ENCODE data around the gene DPP6.

Gene DPP6

GRCh38 chr7:154231732-154232131, 179.5 kb downstream of the DPP6 start:
- DNase-seq = no peak

- DNase-seq = no peak
These were observed 180.5 kb downstream of the DPP6 start for GRCh38 chr7:154232700-154233099.

- no peak for DNase-seq
These were observed 189.8 kb downstream of the DPP6 start for GRCh38 chr7:154241988-154242387.

DNA sequence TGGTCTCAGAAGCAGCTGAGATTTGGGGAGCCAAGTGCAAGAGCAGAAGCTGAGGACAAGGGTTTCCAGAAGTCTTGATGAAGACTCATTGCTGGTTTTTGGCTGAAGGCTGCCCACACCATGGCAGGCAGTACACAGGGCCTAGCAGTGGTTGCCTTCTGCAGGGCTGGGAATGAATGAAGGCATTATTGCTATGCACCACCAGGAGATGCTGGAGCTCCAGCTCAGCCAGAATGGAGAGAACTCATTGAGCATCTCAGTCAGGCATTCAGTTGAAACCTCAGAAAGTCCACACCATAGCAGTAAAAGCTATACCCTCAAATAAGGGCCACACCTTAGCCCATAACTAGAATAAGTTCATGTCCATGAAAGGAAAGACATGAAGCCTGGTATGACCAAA, 190.5 kb downstream of the DPP6 start:
- no peak for DNase-seq

- DNase-seq = no peak
These were observed 199.8 kb downstream of the DPP6 start for GRCh38 chr7:154252046-154252445.

- DNase-seq = no peak
These were observed 201.6 kb downstream of the DPP6 start for GRCh38 chr7:154253810-154254209.

- DNase-seq = no peak
These were observed 203.1 kb downstream of the DPP6 start for GRCh38 chr7:154255324-154255723.

- DNase-seq = no peak
These were observed 204.0 kb downstream of the DPP6 start for GRCh38 chr7:154256150-154256549.

- no peak for DNase-seq
These were observed 207.2 kb downstream of the DPP6 start for GRCh38 chr7:154259396-154259795.

- no peak for DNase-seq
These were observed 235.2 kb downstream of the DPP6 start for GRCh38 chr7:154287356-154287755.

DNA sequence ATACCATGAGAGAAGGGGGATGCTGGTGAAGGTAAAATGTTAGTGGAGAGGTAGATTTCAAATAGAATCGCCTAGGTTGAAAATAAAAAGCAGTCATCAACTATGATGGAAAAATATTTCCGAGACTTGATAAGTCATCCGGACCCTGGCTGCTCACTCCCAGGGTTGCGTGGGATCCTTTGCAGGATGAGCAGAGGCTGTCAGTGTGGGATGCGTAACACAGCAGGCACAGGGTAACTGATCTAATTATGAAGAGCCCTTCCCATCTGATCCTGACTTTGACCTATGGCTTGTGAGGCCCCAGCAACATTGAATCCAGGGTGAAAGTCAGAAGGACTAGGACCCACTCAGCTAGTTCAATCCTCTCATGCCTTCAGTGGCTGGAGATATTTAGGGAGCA, 236.9 kb downstream of the DPP6 start:
- DNase-seq = no peak

- DNase-seq = no peak
These were observed 244.2 kb downstream of the DPP6 start for GRCh38 chr7:154296443-154296842.

DNA sequence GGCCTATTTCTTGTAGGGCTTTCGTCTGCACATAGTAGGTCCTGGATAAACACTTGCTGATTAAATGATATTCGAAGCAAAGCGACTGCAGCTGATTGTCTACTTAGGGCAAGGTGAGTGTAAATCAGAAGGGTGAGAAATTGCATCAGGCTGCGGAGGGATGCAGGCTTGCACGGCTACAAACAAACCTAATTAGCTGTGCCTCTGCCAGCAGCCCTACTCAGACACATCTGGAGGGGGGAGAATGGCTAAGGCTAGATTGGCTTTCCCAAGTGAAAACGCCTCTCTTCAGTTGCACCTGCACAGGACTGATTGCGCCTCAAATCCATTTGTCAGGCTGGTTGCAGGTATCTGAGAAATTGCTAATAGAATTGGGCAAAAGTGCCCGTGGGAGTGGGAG, 247.5 kb downstream of the DPP6 start:
- DNase-seq = no peak

- no peak for DNase-seq
These were observed 250.2 kb downstream of the DPP6 start for GRCh38 chr7:154302380-154302779.

GRCh38 chr7:154304231-154304630, 252.0 kb downstream of the DPP6 start:
- DNase-seq = no peak

GRCh38 chr7:154304740-154305700, 252.8 kb downstream of the DPP6 start:
- DNase-seq = peak in 37 of 56 donors; percentile 4 to 66 (median 31)

DNA sequence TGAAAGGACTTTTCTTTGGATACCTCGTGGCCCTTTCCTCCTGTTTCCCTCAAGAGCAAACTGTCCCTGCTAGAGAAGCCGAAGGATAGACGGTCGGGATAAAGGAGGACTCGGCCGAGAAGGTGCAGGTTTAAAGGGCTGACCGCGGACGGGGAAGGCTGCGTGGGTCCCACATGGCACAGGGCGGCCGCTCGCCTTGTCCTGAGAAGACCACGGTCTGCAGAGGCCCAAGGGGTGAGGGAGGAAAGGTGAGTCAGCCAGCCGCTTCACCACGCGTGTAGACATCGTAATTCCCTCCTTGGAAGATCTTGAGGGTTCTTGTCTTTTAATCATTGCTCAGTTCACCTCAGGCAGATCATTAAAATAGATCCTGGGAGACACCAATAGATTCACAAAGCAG, 253.8 kb downstream of the DPP6 start:
- DNase-seq = peak in 1 of 56 donors; percentile 13

DNA sequence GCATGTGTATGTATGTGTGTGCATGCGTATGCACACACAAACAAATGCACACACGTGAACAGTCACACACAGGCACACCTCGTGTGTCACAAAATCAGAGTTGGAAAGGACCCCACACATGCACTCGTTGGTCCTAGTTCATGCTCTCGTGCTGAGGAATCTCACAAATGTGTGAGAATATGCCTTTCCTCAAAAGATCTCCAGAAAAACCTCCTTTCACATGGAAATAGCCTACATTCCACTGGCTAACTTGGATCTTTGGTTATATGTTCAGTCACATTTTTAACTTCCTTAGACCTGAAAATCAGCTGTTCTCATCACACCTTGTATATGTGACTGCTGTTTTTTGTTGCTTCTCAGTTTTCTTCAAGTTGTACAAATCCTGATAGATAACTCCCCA, 256.7 kb downstream of the DPP6 start:
- no peak for DNase-seq

- DNase-seq = no peak
These were observed 257.9 kb downstream of the DPP6 start for GRCh38 chr7:154310114-154310513.

DNA sequence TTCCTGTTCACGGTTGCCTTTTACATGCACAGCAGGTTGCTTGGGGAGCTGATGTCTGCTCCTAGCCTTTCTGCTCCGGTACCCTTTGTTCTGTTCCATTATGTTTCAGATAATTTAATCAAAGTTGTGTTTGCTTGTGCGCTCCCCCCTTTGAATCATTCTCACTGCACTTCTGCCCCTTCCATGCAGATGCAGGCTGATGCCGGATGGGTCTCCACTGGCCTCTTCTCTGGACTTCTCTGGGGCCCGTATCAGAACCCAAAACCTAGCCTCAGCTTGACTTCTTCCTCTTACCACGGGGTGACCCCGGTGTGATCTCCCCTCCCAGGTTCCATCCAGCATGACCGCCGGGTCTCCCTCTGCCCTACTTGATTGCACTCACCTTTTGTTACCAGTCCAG, 272.0 kb downstream of the DPP6 start:
- DNase-seq = no peak

DNA sequence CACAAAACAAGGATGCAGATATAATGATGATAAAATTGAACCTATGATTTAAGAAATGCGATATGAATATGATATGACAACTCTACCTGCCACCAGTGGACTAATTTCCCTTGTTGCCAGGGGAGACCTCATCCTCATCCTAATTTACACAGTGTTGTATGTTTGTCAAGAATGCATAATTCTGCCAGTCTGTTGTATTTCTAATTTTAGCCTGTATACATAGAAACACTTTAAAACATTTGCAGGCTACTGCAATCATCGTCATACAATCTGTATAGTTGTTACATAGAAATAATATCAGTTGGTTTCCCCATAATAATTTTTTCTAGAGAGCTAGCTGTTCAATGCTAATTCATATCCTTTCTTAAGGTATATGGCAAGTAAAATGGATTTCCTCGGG, 274.2 kb downstream of the DPP6 start:
- no peak for DNase-seq

DNA sequence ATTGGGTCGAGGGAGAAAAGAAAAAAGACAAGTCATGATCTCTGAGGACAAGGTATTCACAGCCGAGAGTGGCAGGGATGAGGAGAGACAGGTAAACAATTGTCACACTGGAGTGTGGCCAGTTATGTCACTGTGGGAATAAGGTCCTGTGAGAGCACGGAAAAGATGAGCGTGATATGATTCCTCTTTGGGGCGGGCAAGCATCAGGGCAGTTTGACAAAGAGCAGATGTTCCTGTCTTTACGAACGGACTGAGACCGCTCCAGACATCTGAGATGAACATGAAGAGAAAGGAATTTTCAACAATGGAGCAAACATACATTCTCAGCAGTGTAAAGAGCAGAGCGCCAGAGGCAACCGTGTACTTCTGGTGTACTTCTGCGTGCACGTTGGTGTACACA, 278.1 kb downstream of the DPP6 start:
- no peak for DNase-seq

Measured in amygdala (tissue), 56 donors.